Thyroid gland (tissue), 4 donors: ENCODE results near the gene AFAP1L1. TPM values are rescaled to one million over a fixed set of nuclear protein-coding genes. Genes with fewer than 3 reads are reported as not detected.
A peak's percentile ranks its signal among the peaks of the same experiment; 100 is the strongest.

Source experiments
- DNase-seq, 2 donors: peaks; one replicate each; pipeline ENCODE4 v3.0.0-alpha.2; 2019
- H3K27ac ChIP-seq, 3 donors: fragments of 200-600 bp; sonication (generic); 1 replicate in 2 of 3; 2 replicates in 1 of 3; pipeline ENCODE4 v1.5.1; 2016 to 2019; ENCODE audit warnings: mild to moderate bottlenecking in 1 of 3, moderate library complexity in 1 of 3
- H3K27me3 ChIP-seq: fragments of 200-600 bp; sonication (generic); one replicate; pipeline ENCODE4 v1.5.1; 2019
- H3K36me3 ChIP-seq, 2 donors: fragments of 200-600 bp; sonication (generic); one replicate each; pipeline ENCODE4 v1.5.1; 2016 to 2019
- H3K4me1 ChIP-seq, 2 donors: fragments of 200-600 bp; sonication (generic); one replicate each; pipeline ENCODE4 v1.5.1; 2017 to 2019
- H3K4me3 ChIP-seq, 3 donors: fragments of 200-600 bp; sonication (generic); replicated peaks in 1 of 3; 1 replicate in 2 of 3; 2 replicates in 1 of 3; pipeline ENCODE4 v1.5.1; 2016; ENCODE audit warnings: mild to moderate bottlenecking in 1 of 3
- H3K9me3 ChIP-seq: fragments of 200-600 bp; sonication (generic); one replicate; pipeline ENCODE4 v1.5.1; 2017
- POLR2A ChIP-seq, 2 donors: fragments of 450-650 bp; IDR thresholded peaks; one replicate each; pipeline ENCODE4 v1.6.1; 2017; ENCODE audit warnings: antibody characterized with exemption in 2 of 2, mild to moderate bottlenecking in 2 of 2, moderate library complexity in 1 of 2
- WGBS, 2 donors: methylation state at CpG; one replicate each; pipeline ENCODE4 v1.1.5; 2017; 5-methylcytosine and 5-hydroxymethylcytosine counted together
- intact Hi-C: fragments of 100-400 bp; cut with DNase I; formaldehyde crosslinking; loops from one replicate; pipeline ENCODE4 v1.15.1; 2023
- total RNA-seq, 4 donors: library from RNA; depleted of rRNA; stranded (reverse); fragments of >200 nt; gene quantifications; one replicate each; pipeline ENCODE4 v1.2.3, GENCODE V29; 2016
- TF ChIP-seq, protein P1 (sequence below), 6 experiments: fragments of 200-600 bp in 3 of 6; fragments of 450-650 bp in 3 of 6; sonication (generic) in 3 of 6; IDR thresholded peaks; one replicate each; pipeline ENCODE4 v1.5.1; 2016 to 2019; ENCODE audit warnings: antibody characterized with exemption in 6 of 6, mild to moderate bottlenecking in 2 of 6, inconsistent platforms in 1 of 6, moderate library complexity in 1 of 6

The AFAP1L1 gene
- total RNA-seq, 4 donors from 2014 or later = 15.9 to 43.1 (median 26.8) TPM

DNA sequence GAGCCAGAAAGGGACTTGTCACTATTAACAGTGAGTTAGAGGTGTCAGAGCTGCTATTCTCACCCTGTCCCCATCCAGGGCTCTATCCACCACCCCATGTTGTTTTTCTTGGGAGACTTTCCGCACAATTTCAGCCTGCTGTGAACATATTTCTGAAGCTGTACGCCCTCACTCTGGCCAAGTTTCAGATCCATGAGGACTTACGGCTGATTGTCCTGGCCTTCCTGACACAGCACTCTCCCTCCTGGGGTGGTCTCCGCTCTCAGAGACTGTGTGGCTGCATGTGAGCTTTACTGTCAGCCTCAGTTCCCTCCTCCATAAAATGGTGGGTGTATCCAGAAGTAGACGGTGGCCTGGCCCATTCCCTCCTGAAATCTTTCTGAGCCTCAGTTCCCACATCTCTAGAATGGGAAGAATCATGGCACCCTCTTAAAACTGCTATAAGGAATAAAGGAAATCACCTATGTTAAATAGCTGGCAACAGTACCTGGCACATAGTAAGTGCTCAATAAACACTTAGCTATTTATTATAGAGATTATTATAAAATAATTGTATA is 108.2 kb downstream of the AFAP1L1 start:
- TF ChIP-seq, protein P1, sequence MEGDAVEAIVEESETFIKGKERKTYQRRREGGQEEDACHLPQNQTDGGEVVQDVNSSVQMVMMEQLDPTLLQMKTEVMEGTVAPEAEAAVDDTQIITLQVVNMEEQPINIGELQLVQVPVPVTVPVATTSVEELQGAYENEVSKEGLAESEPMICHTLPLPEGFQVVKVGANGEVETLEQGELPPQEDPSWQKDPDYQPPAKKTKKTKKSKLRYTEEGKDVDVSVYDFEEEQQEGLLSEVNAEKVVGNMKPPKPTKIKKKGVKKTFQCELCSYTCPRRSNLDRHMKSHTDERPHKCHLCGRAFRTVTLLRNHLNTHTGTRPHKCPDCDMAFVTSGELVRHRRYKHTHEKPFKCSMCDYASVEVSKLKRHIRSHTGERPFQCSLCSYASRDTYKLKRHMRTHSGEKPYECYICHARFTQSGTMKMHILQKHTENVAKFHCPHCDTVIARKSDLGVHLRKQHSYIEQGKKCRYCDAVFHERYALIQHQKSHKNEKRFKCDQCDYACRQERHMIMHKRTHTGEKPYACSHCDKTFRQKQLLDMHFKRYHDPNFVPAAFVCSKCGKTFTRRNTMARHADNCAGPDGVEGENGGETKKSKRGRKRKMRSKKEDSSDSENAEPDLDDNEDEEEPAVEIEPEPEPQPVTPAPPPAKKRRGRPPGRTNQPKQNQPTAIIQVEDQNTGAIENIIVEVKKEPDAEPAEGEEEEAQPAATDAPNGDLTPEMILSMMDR (IDR thresholded peaks at IDR 0.05) = no peak
- no peak for TF ChIP-seq POLR2A (IDR thresholded peaks at IDR 0.05)
- DNase-seq = no peak
- Histone ChIP-seq H3K4me3 (no peak overlapping the region), H3K27me3 (no peaks in the 10 kb centered on the region), H3K9me3 (no peaks in the 10 kb centered on the region), H3K27ac (no peak overlapping the region), H3K36me3 (no peaks in the 10 kb centered on the region), H3K4me1 (peaks cover 0 to 9% of the 10 kb centered on the region in 2 donors)
- WGBS, 2 donors = 75 to 76% methylated on average over 5 of the region's 5 CpGs
- intact Hi-C loops = loop anchor here (2.0 to 5.0 kb wide), 2 partner anchors 55 to 187 kb away; no protein-coding TSS in a partner anchor

DNA sequence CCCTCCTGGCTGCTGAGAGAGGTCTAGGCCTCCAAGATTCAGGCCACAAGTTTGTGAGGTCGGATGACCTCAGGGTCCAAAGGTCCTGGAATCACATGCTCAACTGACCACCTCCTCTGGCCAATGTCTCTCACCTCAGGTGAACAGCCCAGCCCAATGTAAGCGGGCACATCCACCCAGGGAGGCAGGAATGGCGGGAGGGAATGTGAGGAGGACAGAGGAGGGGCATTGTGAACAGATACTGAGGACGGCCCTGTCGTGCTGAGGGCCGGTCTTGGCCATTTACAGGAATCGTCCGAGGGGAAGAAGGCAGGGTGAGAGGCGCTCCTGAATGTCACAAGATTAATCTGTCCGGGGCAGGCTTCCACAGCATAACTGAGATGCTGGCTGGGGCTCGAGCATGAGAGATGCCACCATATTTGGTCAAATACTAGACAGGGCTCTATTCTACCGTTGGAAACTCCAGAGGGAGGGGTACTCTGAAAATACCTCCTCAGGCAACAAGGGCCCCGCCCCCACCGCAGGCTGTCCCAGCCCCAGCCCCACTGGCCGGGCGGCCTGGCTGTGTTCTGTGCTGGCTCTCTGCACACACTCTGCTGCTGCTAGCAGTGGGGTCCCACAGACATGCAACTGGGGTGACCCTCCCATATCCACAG is 108.9 kb downstream of the AFAP1L1 start:
- intact Hi-C loops = loop anchor here (2.0 to 5.0 kb wide), 2 partner anchors 54 to 187 kb away; no protein-coding TSS in a partner anchor
- TF ChIP-seq, protein P1 (IDR thresholded peaks at IDR 0.05) = no peak
- TF ChIP-seq POLR2A (IDR thresholded peaks at IDR 0.05) = no peak
- no peaks in the 10 kb centered on the region for H3K27me3 ChIP-seq
- WGBS, 2 donors = 73 to 78% methylated on average over 16 of the region's 16 CpGs
- H3K27ac ChIP-seq = no peak overlapping the region
- peaks cover 0 to 9% of the 10 kb centered on the region in 2 donors for H3K4me1 ChIP-seq
- H3K9me3 ChIP-seq = no peaks in the 10 kb centered on the region
- DNase-seq = no peak
- H3K4me3 ChIP-seq = no peak overlapping the region
- H3K36me3 ChIP-seq = no peaks in the 10 kb centered on the region

DNA sequence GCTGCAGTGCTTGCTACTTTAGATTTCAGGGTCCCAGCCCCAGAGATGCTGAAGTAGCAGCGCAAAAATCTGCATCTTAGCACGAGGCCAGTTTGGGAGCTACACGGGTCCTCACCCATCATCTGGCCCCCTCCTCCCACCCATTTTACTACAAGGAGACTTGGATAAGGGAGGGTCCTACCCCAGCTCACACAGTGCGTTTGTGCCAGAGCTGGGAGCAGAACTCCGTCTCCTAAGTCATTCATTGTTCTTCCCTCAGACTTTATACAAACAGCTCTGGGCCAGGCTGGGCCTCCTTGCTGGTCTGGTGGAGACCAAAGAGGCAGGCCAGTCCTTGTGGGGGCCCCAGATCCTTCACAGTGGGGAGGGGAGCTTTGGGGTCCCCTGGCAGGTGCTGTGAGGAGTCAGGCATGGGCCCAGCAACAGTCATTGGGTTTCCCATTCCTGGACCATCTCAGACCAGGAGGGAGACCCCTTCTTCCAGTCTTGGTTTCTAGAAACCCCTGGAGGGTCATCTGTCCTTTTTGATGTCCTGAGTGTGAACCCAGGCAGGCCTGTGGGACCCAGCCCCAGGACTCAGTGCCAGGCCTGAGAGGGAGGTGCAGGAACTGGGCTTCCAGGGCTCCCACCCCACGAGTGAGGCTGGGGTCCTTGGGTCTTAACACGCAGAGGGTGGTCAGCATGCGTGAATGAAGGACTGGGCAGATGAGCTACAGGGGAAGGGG is 109.8 kb downstream of the AFAP1L1 start:
- TF ChIP-seq, protein P1 (IDR thresholded peaks at IDR 0.05) = no peak
- TF ChIP-seq POLR2A (IDR thresholded peaks at IDR 0.05) = no peak
- no peaks in the 10 kb centered on the region for H3K36me3 ChIP-seq
- no peak overlapping the region for H3K4me3 ChIP-seq
- no peaks in the 10 kb centered on the region for H3K27me3 ChIP-seq
- intact Hi-C loops = loop anchor here (2.0 to 5.0 kb wide), 2 partner anchors 53 to 186 kb away; no protein-coding TSS in a partner anchor
- peaks cover 0 to 9% of the 10 kb centered on the region in 2 donors for H3K4me1 ChIP-seq
- DNase-seq = no peak
- H3K27ac ChIP-seq = peak overlapping the region in 1 of 3 donors; percentile 35
- H3K9me3 ChIP-seq = no peaks in the 10 kb centered on the region
- WGBS, 2 donors = 61 to 84% methylated on average over 5 to 7 of the region's 8 CpGs

DNA sequence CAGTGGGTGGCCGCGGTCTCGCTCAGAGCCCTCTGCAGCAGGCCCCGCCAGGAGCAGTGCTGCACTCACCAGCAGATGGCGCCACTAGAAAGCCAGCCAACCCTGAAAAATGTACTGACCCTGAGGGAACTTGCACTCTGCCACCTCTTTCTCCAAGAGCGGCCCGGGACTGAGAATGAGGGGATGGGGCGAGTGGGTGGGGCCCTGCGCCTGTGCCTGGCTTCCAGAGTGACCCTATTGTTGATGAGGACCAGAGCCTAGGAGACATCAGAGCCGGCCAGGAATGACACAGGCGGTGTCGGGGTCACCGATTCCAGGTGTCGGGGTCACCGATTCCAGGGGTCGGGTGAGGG is 110.3 kb downstream of the AFAP1L1 start:
- Histone ChIP-seq H3K4me1 (peaks cover 0 to 9% of the 10 kb centered on the region in 2 donors), H3K36me3 (no peaks in the 10 kb centered on the region), H3K27me3 (no peaks in the 10 kb centered on the region), H3K9me3 (no peaks in the 10 kb centered on the region), H3K4me3 (no peak overlapping the region), H3K27ac (peak overlapping the region in 2 of 3 donors; percentile 17 to 35)
- peak; percentile 51 to 60 for DNase-seq
- WGBS, 2 donors = 51% methylated on average over 11 of the region's 16 CpGs
- TF ChIP-seq POLR2A (IDR thresholded peaks at IDR 0.05) = no peak
- TF ChIP-seq, protein P1 (IDR thresholded peaks at IDR 0.05) = peak; percentile 55 to 85 (median 69)
- intact Hi-C loops = loop anchor here (2.0 to 5.0 kb wide), 2 partner anchors 53 to 185 kb away; no protein-coding TSS in a partner anchor
